OCI-LY3 (cell line): ENCODE measurements around the gene FOCAD.

Source experiments
- EZH2phosphoT487 ChIP-seq: fragments of 200-600 bp; shearing (Covaris generic); IDR thresholded peaks from 2 replicates; pipeline ENCODE4 v1.6.1; 2018; ENCODE audit warnings: antibody characterized with exemption, mixed run types, low read depth
- TF ChIP-seq, protein P1 (sequence below): fragments of 200-600, 300-600 bp; sonication (generic); IDR thresholded peaks from 2 replicates; pipeline ENCODE4 v1.5.1; 2014; ENCODE audit warnings: antibody characterized with exemption, low read length, low read depth

DNA sequence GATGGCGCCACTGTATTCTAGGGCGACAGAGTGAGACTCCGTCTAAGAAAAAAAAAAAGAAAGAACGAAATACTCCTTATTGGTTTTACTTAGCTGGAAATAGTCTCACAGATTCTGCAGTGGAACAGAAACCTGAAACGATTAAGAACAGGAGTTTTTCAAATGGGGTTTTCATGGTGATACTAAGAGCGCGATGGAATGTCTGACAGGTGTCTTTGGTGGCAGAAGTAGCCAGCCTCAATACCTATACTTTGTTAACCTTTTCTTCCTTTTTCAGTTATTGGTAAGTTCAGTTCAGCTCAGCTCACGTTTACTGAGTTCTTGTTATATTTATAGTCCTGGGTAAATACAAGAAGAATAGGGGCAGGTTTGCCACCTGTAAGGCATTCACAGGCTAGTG is 123.9 kb downstream of the FOCAD start:
- TF ChIP-seq, protein P1, sequence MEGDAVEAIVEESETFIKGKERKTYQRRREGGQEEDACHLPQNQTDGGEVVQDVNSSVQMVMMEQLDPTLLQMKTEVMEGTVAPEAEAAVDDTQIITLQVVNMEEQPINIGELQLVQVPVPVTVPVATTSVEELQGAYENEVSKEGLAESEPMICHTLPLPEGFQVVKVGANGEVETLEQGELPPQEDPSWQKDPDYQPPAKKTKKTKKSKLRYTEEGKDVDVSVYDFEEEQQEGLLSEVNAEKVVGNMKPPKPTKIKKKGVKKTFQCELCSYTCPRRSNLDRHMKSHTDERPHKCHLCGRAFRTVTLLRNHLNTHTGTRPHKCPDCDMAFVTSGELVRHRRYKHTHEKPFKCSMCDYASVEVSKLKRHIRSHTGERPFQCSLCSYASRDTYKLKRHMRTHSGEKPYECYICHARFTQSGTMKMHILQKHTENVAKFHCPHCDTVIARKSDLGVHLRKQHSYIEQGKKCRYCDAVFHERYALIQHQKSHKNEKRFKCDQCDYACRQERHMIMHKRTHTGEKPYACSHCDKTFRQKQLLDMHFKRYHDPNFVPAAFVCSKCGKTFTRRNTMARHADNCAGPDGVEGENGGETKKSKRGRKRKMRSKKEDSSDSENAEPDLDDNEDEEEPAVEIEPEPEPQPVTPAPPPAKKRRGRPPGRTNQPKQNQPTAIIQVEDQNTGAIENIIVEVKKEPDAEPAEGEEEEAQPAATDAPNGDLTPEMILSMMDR, result no peak
- no peak for TF ChIP-seq EZH2phosphoT487
